Heart right ventricle (tissue), 16 donors: ENCODE results near the gene ANO3. TPM values are rescaled to one million over a fixed set of nuclear protein-coding genes. Genes with fewer than 3 reads are reported as not detected.

ENCODE experiments used
- ATAC-seq, 8 donors: fragments of 200-7000 bp; cut with Tn5 transposase; one replicate each; pipeline ENCODE4 v1.9.1; 2020; ENCODE audit warnings: mild to moderate bottlenecking in 8 of 8, moderate library complexity in 8 of 8, moderate number of reproducible peaks in 1 of 8
- DNase-seq, 2 donors: peaks; one replicate each; pipeline ENCODE4 v3.0.0-alpha.2; 2020
- H3K27ac ChIP-seq, 10 donors: fragments of 200-600 bp; sonication (generic) in 2 of 10; one replicate each; pipeline versions ENCODE4 v1.5.0 to v1.8.0; 2020 to 2022; ENCODE audit warnings: mild to moderate bottlenecking in 3 of 10
- H3K27me3 ChIP-seq, 7 donors: fragments of 200-600 bp; one replicate each; pipeline ENCODE4 v1.8.0; 2021 to 2022; ENCODE audit warnings: mild to moderate bottlenecking in 2 of 7
- H3K36me3 ChIP-seq, 9 donors: fragments of 200-600 bp; sonication (generic) in 1 of 9; one replicate each; pipeline versions ENCODE4 v1.5.0 to v1.8.0; 2020 to 2022; ENCODE audit warnings: mild to moderate bottlenecking in 2 of 9
- H3K4me1 ChIP-seq, 9 donors: fragments of 200-600 bp; sonication (generic) in 1 of 9; one replicate each; pipeline versions ENCODE4 v1.5.0 to v1.8.0; 2020 to 2022; ENCODE audit warnings: mild to moderate bottlenecking in 4 of 9
- H3K4me3 ChIP-seq, 10 donors: fragments of 200-600 bp; sonication (generic) in 2 of 10; one replicate each; pipeline versions ENCODE4 v1.5.0 to v1.8.0; 2020 to 2022; ENCODE audit warnings: mild to moderate bottlenecking in 7 of 10, moderate library complexity in 2 of 10
- H3K9me3 ChIP-seq, 11 donors: fragments of 200-600 bp in 10 of 11; sonication (generic) in 2 of 11; one replicate each; pipeline versions ENCODE4 v1.5.0 to v1.8.0; 2013 to 2022; ENCODE audit warnings: mild to moderate bottlenecking in 2 of 11, control low read depth in 1 of 11, moderate library complexity in 1 of 11
- WGBS, 2 donors: extraction: QIAGEN DNeasy Blood & Tissue Kit; methylation state at CpG; one replicate each; pipeline ENCODE4 v1.1.7; 2013; ENCODE audit warnings: inconsistent platforms in 1 of 2; 5-methylcytosine and 5-hydroxymethylcytosine counted together
- intact Hi-C, 10 donors: fragments of 100-400 bp; cut with DNase I; formaldehyde crosslinking; loops; one replicate each; pipeline versions ENCODE4 v1.11.1 to v1.14.2; 2022
- polyA plus RNA-seq, 2 donors: library from polyadenylated mRNA; stranded (reverse); fragments of 200-250 nt; gene quantifications; one replicate each; pipeline ENCODE4 v1.2.3, GENCODE V29; 2013
- total RNA-seq, 10 donors: library from RNA; stranded (reverse); fragmentation: NEBNext Ultra II Directional in 3 of 10; extraction: Animal tissue kit (Norgen Biotek cat#: 25700) in 3 of 10; gene quantifications; one replicate each; pipeline versions ENCODE4 v1.2.1 to v1.2.4, GENCODE V29; 2021 to 2023
- TF ChIP-seq, protein P1 (sequence below), 9 donors: fragments of 200-600 bp; sonication (generic) in 2 of 9; IDR thresholded peaks; one replicate each; pipeline versions ENCODE4 v1.5.0 to v1.8.0; 2021 to 2022; ENCODE audit warnings: antibody characterized with exemption in 9 of 9, mild to moderate bottlenecking in 5 of 9, moderate library complexity in 1 of 9
- donor health status: Arrhythmogenic right ventricular cardiomyopathy.
- donor health status: ischemic (EF 13 %, LVEDD 7.1; RV severe dilation, severe dysfunction).
- donor health status: healthy with polysubstance abuse.
- donor health status: DM: no; HTN: yes; CAD: no.
- donor health status: DM: no; HTN: no; CAD: no.
- donor health status: ischemic (EF 25% LVEDD 6.9; RV normal size, moderate dysfunction).
- donor health status: ischemic (EF 25% LVEDD 5.7; RV mildly dilated, moderate dysfunction).
- donor health status: healthy.
- donor health status: DM: yes; HTN: yes; CAD: no.
- donor health status: Ischemic cardiomyopathy.
- donor health status: ischemic (EF 35%, LVEDD 5.7; RV mildly dilated, moderate dysfunction).
- donor health status: nonischemic (EF 11% LVEDD 7.7; RV severe dilation, severe dysfunction).
- donor health status: DM: yes; HTN: yes; CAD: no.
- donor health status: PGD.
- donor health status: ischemic (EF 29% LVEDD 5.4; RV normal size, mild dysfunction).
- donor health status: nonischemic (EF 23%, LVEDD 6.1; RV moderate dilation, normal function).

Gene ANO3
- total and polyA plus RNA-seq, 12 donors = 0.01 to 0.30 (median 0.07) TPM; not detected in 5

DNA sequence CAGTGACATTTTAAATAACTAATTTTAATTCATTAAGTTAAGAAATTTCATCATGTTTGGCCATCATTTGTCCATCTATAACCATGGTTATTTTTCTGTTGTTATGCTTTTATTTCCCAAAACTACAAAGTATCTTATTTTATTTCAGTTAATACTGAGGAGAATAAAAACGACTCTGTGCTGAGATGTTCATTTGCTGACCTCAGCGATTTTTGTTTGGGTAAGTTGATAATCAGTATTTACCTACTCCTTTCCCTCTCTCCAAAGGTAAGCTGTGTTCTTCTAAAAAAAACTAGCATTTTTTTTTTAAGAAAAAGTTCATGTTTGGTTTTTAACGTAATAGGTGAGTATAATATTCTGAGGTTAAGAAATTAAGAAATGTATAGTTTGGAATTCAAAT lies 111.7 kb downstream of the ANO3 start:
- WGBS, 2 donors = 51 to 65% methylated on average over 3 of the region's 3 CpGs
- Histone ChIP-seq H3K9me3 (no peaks in the 10 kb centered on the region), H3K4me1 (no peaks in the 10 kb centered on the region), H3K27ac (no peak overlapping the region), H3K4me3 (no peak overlapping the region), H3K27me3 (no peaks in the 10 kb centered on the region), H3K36me3 (no peaks in the 10 kb centered on the region)
- intact Hi-C loops = no loop called here
- DNase-seq = no peak
- ATAC-seq = no peak
- TF ChIP-seq, protein P1, sequence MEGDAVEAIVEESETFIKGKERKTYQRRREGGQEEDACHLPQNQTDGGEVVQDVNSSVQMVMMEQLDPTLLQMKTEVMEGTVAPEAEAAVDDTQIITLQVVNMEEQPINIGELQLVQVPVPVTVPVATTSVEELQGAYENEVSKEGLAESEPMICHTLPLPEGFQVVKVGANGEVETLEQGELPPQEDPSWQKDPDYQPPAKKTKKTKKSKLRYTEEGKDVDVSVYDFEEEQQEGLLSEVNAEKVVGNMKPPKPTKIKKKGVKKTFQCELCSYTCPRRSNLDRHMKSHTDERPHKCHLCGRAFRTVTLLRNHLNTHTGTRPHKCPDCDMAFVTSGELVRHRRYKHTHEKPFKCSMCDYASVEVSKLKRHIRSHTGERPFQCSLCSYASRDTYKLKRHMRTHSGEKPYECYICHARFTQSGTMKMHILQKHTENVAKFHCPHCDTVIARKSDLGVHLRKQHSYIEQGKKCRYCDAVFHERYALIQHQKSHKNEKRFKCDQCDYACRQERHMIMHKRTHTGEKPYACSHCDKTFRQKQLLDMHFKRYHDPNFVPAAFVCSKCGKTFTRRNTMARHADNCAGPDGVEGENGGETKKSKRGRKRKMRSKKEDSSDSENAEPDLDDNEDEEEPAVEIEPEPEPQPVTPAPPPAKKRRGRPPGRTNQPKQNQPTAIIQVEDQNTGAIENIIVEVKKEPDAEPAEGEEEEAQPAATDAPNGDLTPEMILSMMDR (IDR thresholded peaks at IDR 0.05) = no peak

DNA sequence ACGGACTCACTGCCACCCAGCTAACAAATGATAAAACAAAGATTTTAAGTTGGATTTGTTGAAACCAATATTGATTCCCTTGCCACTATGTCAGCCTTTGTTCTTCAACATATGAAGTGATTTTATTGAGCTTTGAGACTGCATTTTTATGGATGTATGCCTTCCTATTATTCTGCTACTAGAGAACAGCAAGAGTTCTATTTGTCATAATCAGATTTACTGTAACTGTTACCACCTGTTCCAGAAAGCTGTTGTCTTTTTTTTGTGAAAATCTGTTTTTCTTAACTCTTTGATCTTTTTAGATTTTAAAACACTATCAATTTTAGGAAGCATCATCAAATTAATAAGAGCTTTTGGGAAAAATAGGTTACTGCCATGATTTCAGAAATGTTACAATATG lies 125.7 kb downstream of the ANO3 start:
- Histone ChIP-seq H3K27me3 (no peaks in the 10 kb centered on the region), H3K9me3 (peaks cover 0 to 2% (median 0%) of the 10 kb centered on the region in 11 donors), H3K27ac (no peak overlapping the region), H3K4me1 (no peaks in the 10 kb centered on the region), H3K4me3 (no peak overlapping the region), H3K36me3 (no peaks in the 10 kb centered on the region)
- ATAC-seq (no peak), DNase-seq (no peak)
- intact Hi-C loops = no loop called here
- WGBS, 2 donors = 91 to 95% methylated on average over 1 of the region's 1 CpG
- TF ChIP-seq, protein P1 (IDR thresholded peaks at IDR 0.05) = no peak

DNA sequence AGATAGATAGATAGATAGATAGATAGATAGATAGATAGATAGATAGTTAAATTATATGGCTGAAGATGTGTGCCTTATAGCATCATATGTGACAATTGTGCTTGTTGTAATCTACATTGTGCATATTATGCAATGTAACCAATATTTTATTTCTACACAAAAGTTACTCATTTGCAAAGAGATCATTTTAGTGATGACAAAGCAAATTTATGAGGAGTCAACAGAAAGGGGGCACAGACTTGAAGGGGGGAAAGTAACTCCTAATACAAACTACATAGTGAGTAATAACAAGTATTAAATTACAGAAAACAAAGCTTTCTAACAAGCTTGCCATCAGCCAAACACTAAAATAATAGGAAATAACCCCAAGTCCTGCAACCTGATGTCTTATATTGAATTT lies 133.3 kb downstream of the ANO3 start:
- intact Hi-C loops = no loop called here
- H3K9me3 ChIP-seq = no peaks in the 10 kb centered on the region
- DNase-seq = no peak
- H3K4me1 ChIP-seq = no peaks in the 10 kb centered on the region
- TF ChIP-seq, protein P1 (IDR thresholded peaks at IDR 0.05) = no peak
- H3K27me3 ChIP-seq = no peaks in the 10 kb centered on the region
- no peaks in the 10 kb centered on the region for H3K36me3 ChIP-seq
- H3K4me3 ChIP-seq = no peak overlapping the region
- H3K27ac ChIP-seq = no peak overlapping the region
- no peak for ATAC-seq

DNA sequence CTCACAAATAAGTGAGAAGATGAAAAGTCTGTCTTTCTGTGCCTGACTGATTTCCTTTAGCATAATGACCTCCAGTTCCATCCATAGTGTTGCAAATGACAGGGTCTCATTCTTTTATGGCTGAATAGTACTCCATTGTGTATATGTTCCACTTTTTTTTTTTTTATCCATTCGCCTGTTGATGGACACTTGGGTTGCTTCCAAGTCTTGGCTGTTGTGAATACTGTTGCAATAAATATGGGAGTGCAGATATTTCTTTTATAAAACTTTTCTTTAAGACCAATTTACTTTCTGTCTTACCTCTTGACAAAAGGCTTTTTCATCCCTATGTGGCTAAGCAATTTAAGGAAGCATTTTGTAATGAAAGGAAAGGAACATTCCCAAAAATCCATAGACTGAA lies 135.6 kb downstream of the ANO3 start:
- Histone ChIP-seq H3K4me1 (no peaks in the 10 kb centered on the region), H3K4me3 (no peak overlapping the region), H3K9me3 (no peaks in the 10 kb centered on the region), H3K27ac (no peak overlapping the region), H3K27me3 (no peaks in the 10 kb centered on the region), H3K36me3 (no peaks in the 10 kb centered on the region)
- DNase-seq (no peak), ATAC-seq (no peak)
- 51 to 57% methylated on average over 1 of the region's 1 CpG for WGBS, 2 donors
- TF ChIP-seq, protein P1 (IDR thresholded peaks at IDR 0.05) = no peak
- intact Hi-C loops = no loop called here

DNA sequence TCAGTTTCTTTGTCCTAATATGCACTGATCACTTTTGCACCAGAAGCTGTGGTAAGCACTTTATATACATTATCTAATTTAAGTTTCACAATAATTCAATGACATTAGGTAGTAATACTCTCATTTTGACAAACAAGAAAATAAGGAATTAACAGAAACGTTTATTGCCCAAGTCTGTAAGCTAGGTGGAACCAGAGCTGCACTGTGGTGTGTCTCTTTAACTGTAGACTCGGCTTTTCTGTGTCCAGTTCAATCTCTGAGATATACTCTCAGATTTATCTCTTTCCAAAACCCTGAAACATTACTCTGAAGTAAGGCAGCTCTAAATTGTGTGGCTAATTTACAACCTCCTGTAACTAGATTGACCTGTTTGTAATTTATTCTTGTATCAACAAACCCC lies 139.1 kb downstream of the ANO3 start:
- 37 to 53% methylated on average over 2 of the region's 2 CpGs for WGBS, 2 donors

More for the DNA sequence above, 139.1 kb downstream of the ANO3 start:
- no peak for ATAC-seq
- Histone ChIP-seq H3K4me1 (no peaks in the 10 kb centered on the region), H3K4me3 (no peak overlapping the region), H3K9me3 (no peaks in the 10 kb centered on the region), H3K27me3 (no peaks in the 10 kb centered on the region), H3K27ac (no peak overlapping the region), H3K36me3 (no peaks in the 10 kb centered on the region)
- intact Hi-C loops = no loop called here
- no peak for DNase-seq
- TF ChIP-seq, protein P1 (IDR thresholded peaks at IDR 0.05) = no peak
